GM23338 (cell line): ENCODE results near the gene COL26A1. TPM values are rescaled to one million over a fixed set of nuclear protein-coding genes. Genes with fewer than 3 reads are reported as not detected.

ENCODE experiments used
- ATAC-seq: fragments of 200-7000 bp; cut with Tn5 transposase; 3 replicates; pipeline ENCODE4 v1.9.1; 2020
- DNase-seq: peaks from one replicate; pipeline ENCODE4 v3.0.0-alpha.2; 2015; ENCODE audit warnings: low spot score
- H2AFZ ChIP-seq: fragments of 200-600 bp; sonication (generic); 2 replicates; pipeline ENCODE4 v1.8.0; 2016; ENCODE audit warnings: antibody characterized with exemption, mild to moderate bottlenecking, moderate library complexity
- H3F3A ChIP-seq: fragments of 200-600 bp; sonication (generic); replicated peaks from 2 replicates; pipeline ENCODE4 v1.8.0; 2017; ENCODE audit warnings: antibody characterized with exemption, mixed run types, low read depth
- H3K27ac ChIP-seq: fragments of 200-600 bp; sonication (generic); 2 replicates; pipeline ENCODE4 v1.6.1; 2016; ENCODE audit warnings: low read depth
- H3K27me3 ChIP-seq: fragments of 200-600 bp; sonication (generic); 2 replicates; pipeline ENCODE4 v1.8.0; 2016; ENCODE audit warnings: mild to moderate bottlenecking, mixed run types, moderate library complexity; ENCODE audit not compliant: insufficient read depth
- H3K36me3 ChIP-seq: fragments of 200-600 bp; sonication (generic); 2 replicates; pipeline ENCODE4 v1.8.0; 2016; ENCODE audit warnings: mild to moderate bottlenecking; ENCODE audit not compliant: insufficient read depth
- H3K4me1 ChIP-seq: fragments of 200-600 bp; sonication (generic); 2 replicates; pipeline ENCODE4 v1.8.0; 2016; ENCODE audit warnings: mild to moderate bottlenecking, moderate library complexity; ENCODE audit not compliant: insufficient read depth
- H3K4me2 ChIP-seq: fragments of 200-600 bp; sonication (generic); 2 replicates; pipeline ENCODE4 v1.7.1; 2017; ENCODE audit warnings: mixed run types
- H3K4me3 ChIP-seq: fragments of 200-600 bp; sonication (generic); 2 replicates; pipeline ENCODE4 v1.6.1; 2016; ENCODE audit warnings: mixed run types
- H3K79me2 ChIP-seq: fragments of 200-600 bp; sonication (generic); replicated peaks from 2 replicates; pipeline ENCODE4 v1.8.0; 2017; ENCODE audit warnings: mild to moderate bottlenecking; ENCODE audit not compliant: insufficient read depth
- H3K9me2 ChIP-seq: fragments of 200-600 bp; sonication (generic); 2 replicates; pipeline ENCODE4 v1.8.0; 2017; ENCODE audit not compliant: insufficient read depth
- H4K20me1 ChIP-seq: fragments of 200-600 bp; sonication (generic); replicated peaks from 2 replicates; pipeline ENCODE4 v1.8.0; 2017; ENCODE audit warnings: mild to moderate bottlenecking; ENCODE audit not compliant: insufficient read depth
- H3K27ac Mint-ChIP-seq: 2 replicates; pipeline ENCODE4 v1.8.0; 2020; ENCODE audit warnings: inconsistent platforms, mild to moderate bottlenecking, moderate library complexity, mixed read lengths
- H3K27me3 Mint-ChIP-seq: 3 replicates; pipeline ENCODE4 v1.8.0; 2022; ENCODE audit warnings: low read depth, mild to moderate bottlenecking, moderate library complexity, mixed read lengths, inconsistent platforms; ENCODE audit not compliant: insufficient read depth, poor library complexity
- H3K36me3 Mint-ChIP-seq: 3 replicates; pipeline ENCODE4 v1.8.0; 2021; ENCODE audit warnings: low read depth, mild to moderate bottlenecking, inconsistent platforms, moderate library complexity, mixed read lengths
- H3K4me1 Mint-ChIP-seq: 3 replicates; pipeline ENCODE4 v1.8.0; 2020; ENCODE audit warnings: mild to moderate bottlenecking, inconsistent platforms, mixed read lengths
- H3K4me3 Mint-ChIP-seq: 3 replicates; pipeline ENCODE4 v1.8.0; 2021; ENCODE audit warnings: moderate library complexity, mild to moderate bottlenecking, inconsistent platforms, mixed read lengths
- H3K9me3 Mint-ChIP-seq: 3 replicates; pipeline ENCODE4 v1.8.0; 2020; ENCODE audit warnings: moderate library complexity, mild to moderate bottlenecking, inconsistent platforms, mixed read lengths
- CREB1 ChIP-seq: fragments of 250-450 bp; sonication (Bioruptor Pico); IDR thresholded peaks from 2 replicates; pipeline ENCODE4 v1.5.0; 2020; ENCODE audit warnings: low read depth, mild to moderate bottlenecking, moderate library complexity
- EZH2 ChIP-seq: fragments of 200-600 bp; sonication (generic); IDR thresholded peaks from one replicate; pipeline ENCODE4 v1.8.0; 2017; ENCODE audit warnings: antibody characterized with exemption, mild to moderate bottlenecking, low read depth; ENCODE audit not compliant: unreplicated experiment
- EZH2phosphoT487 ChIP-seq: fragments of 200-600 bp; sonication (generic); IDR thresholded peaks from one replicate; pipeline ENCODE4 v1.8.1; 2018; ENCODE audit warnings: antibody characterized with exemption; ENCODE audit not compliant: unreplicated experiment
- JUNB ChIP-seq: IDR thresholded peaks from one replicate; pipeline ENCODE4 v1.6.1; 2016; ENCODE audit warnings: antibody characterized with exemption; ENCODE audit not compliant: unreplicated experiment
- NANOG ChIP-seq: IDR thresholded peaks from 2 replicates; pipeline ENCODE4 v1.6.1; 2016; ENCODE audit warnings: antibody characterized with exemption, borderline replicate concordance
- POLR2AphosphoS5 ChIP-seq: IDR thresholded peaks from 2 replicates; pipeline ENCODE4 v1.6.1; 2016; ENCODE audit warnings: antibody characterized with exemption, low read depth
- STAT1 ChIP-seq: IDR thresholded peaks from one replicate; pipeline ENCODE4 v1.6.1; 2016; ENCODE audit warnings: antibody characterized with exemption; ENCODE audit not compliant: unreplicated experiment
- ZNF114 ChIP-seq: fragments of 250-450 bp; sonication (Bioruptor Pico); IDR thresholded peaks from 2 replicates; pipeline ENCODE4 v1.5.0; 2020; ENCODE audit warnings: mild to moderate bottlenecking, moderate library complexity
- ZNF331 ChIP-seq: fragments of 250-450 bp; sonication (Bioruptor Pico); IDR thresholded peaks from 2 replicates; pipeline ENCODE4 v1.5.0; 2020; ENCODE audit warnings: low read depth, mild to moderate bottlenecking, moderate library complexity
- polyA plus RNA-seq: library from polyadenylated mRNA; unstranded; fragments of >200 nt; fragmentation: Nextera tagmentation; extraction: Ambion mirVana; gene quantifications from 2 replicates; pipeline ENCODE4 v1.2.1, GENCODE V29; 2016
- total RNA-seq: library from RNA; depleted of rRNA; stranded (reverse); fragments of >200 nt; shearing (Covaris generic); gene quantifications from 2 replicates; pipeline ENCODE4 v1.2.3, GENCODE V29; 2014
- TF ChIP-seq, protein P1 (sequence below): IDR thresholded peaks from 2 replicates; pipeline ENCODE4 v1.6.1; 2016; ENCODE audit warnings: antibody characterized with exemption
- TF ChIP-seq, protein P2 (sequence below): IDR thresholded peaks from one replicate; pipeline ENCODE4 v1.6.1; 2018; ENCODE audit warnings: antibody characterized with exemption; ENCODE audit not compliant: unreplicated experiment
- TF ChIP-seq, protein P3 (sequence below), 2 experiments: fragments of 200-600 bp in 1 of 2; sonication (generic) in 1 of 2; conservative IDR thresholded peaks; 2 replicates each; pipeline versions ENCODE4 v1.5.1 to v1.6.1; 2016 to 2017; ENCODE audit warnings: antibody characterized with exemption in 2 of 2, low read depth in 2 of 2, mild to moderate bottlenecking in 2 of 2, moderate library complexity in 1 of 2
- TF ChIP-seq, protein P4 (sequence below): fragments of 250-450 bp; sonication (Bioruptor Pico); IDR thresholded peaks from 2 replicates; pipeline ENCODE4 v1.5.0; 2020; ENCODE audit warnings: mild to moderate bottlenecking, moderate library complexity

The COL26A1 gene
- total and polyA plus RNA-seq, 2 experiments from 2014 or later: 17.8 to 55.0 TPM

DNA sequence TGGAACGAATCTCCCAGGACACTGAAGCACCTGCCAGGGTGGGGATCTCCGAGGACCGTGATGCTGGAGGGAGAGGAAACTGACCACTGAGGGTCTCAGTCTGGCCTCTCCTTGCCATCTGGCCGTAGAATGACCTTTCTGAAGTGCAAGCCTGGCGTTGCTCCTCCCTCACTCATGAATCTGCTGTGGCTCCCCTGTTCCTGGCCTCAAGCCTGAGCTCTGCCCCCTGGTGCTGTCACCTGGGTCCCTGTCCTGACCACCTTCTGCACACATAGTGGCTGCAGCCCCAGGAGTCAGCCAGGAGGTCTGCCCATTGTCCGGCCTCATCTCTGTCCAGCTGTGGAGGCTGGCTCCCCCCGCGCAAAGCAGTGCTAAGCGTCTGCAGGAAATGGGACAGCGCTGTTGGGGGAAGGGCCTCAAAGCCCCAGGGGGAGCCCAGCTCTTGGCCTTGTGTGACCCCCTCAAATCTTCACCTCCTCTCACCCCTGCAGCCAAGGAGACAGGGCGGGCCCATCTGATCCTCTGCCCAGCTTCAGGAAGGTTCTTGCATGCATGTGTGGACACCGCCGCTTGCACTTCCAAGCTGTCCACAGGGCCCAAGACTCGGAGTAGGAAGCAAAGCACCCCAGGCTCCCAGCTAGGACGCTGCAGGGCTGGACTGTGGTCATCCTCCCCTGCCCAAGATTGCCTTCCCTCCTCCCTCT lies 200.7 kb downstream of the COL26A1 start:
- H3K4me1 Mint-ChIP-seq: peaks cover 29% of the 10 kb centered on the region
- H3K27ac Mint-ChIP-seq: no peak overlapping the region
- Histone ChIP-seq H4K20me1 (no peaks in the 10 kb centered on the region; the same call in 1 of the 2 replicates), H3K4me2 (no peak overlapping the region), H3K27ac (no peak overlapping the region), H3F3A (peaks cover 6% of the 10 kb centered on the region; the same call in 1 of the 2 replicates), H3K36me3 (no peaks in the 10 kb centered on the region), H3K27me3 (no peaks in the 10 kb centered on the region), H3K4me1 (peaks cover 7% of the 10 kb centered on the region; the same call in 1 of the 2 replicates), H2AFZ (no peak overlapping the region; the same call in 1 of the 2 replicates), H3K9me2 (no peaks in the 10 kb centered on the region), H3K4me3 (no peak overlapping the region), H3K79me2 (no peaks in the 10 kb centered on the region)
- peak; percentile 6 for DNase-seq
- TF ChIP-seq POLR2AphosphoS5: no peak
- no peak for TF ChIP-seq NANOG
- TF ChIP-seq, protein P1, sequence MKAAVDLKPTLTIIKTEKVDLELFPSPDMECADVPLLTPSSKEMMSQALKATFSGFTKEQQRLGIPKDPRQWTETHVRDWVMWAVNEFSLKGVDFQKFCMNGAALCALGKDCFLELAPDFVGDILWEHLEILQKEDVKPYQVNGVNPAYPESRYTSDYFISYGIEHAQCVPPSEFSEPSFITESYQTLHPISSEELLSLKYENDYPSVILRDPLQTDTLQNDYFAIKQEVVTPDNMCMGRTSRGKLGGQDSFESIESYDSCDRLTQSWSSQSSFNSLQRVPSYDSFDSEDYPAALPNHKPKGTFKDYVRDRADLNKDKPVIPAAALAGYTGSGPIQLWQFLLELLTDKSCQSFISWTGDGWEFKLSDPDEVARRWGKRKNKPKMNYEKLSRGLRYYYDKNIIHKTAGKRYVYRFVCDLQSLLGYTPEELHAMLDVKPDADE: no peak
- TF ChIP-seq, protein P2, sequence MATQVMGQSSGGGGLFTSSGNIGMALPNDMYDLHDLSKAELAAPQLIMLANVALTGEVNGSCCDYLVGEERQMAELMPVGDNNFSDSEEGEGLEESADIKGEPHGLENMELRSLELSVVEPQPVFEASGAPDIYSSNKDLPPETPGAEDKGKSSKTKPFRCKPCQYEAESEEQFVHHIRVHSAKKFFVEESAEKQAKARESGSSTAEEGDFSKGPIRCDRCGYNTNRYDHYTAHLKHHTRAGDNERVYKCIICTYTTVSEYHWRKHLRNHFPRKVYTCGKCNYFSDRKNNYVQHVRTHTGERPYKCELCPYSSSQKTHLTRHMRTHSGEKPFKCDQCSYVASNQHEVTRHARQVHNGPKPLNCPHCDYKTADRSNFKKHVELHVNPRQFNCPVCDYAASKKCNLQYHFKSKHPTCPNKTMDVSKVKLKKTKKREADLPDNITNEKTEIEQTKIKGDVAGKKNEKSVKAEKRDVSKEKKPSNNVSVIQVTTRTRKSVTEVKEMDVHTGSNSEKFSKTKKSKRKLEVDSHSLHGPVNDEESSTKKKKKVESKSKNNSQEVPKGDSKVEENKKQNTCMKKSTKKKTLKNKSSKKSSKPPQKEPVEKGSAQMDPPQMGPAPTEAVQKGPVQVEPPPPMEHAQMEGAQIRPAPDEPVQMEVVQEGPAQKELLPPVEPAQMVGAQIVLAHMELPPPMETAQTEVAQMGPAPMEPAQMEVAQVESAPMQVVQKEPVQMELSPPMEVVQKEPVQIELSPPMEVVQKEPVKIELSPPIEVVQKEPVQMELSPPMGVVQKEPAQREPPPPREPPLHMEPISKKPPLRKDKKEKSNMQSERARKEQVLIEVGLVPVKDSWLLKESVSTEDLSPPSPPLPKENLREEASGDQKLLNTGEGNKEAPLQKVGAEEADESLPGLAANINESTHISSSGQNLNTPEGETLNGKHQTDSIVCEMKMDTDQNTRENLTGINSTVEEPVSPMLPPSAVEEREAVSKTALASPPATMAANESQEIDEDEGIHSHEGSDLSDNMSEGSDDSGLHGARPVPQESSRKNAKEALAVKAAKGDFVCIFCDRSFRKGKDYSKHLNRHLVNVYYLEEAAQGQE: no peak
- TF ChIP-seq, protein P3, sequence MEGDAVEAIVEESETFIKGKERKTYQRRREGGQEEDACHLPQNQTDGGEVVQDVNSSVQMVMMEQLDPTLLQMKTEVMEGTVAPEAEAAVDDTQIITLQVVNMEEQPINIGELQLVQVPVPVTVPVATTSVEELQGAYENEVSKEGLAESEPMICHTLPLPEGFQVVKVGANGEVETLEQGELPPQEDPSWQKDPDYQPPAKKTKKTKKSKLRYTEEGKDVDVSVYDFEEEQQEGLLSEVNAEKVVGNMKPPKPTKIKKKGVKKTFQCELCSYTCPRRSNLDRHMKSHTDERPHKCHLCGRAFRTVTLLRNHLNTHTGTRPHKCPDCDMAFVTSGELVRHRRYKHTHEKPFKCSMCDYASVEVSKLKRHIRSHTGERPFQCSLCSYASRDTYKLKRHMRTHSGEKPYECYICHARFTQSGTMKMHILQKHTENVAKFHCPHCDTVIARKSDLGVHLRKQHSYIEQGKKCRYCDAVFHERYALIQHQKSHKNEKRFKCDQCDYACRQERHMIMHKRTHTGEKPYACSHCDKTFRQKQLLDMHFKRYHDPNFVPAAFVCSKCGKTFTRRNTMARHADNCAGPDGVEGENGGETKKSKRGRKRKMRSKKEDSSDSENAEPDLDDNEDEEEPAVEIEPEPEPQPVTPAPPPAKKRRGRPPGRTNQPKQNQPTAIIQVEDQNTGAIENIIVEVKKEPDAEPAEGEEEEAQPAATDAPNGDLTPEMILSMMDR (conservative IDR thresholded peaks at IDR 0.05; ENCODE audit: low read depth in 2 of 2): no peak
- no peak for TF ChIP-seq ZNF114 (CRISPR knock-in tag)
- TF ChIP-seq ZNF331 (CRISPR knock-in tag): no peak
- TF ChIP-seq STAT1: no peak
- no peak for TF ChIP-seq EZH2
- TF ChIP-seq JUNB: no peak
- TF ChIP-seq, protein P4, sequence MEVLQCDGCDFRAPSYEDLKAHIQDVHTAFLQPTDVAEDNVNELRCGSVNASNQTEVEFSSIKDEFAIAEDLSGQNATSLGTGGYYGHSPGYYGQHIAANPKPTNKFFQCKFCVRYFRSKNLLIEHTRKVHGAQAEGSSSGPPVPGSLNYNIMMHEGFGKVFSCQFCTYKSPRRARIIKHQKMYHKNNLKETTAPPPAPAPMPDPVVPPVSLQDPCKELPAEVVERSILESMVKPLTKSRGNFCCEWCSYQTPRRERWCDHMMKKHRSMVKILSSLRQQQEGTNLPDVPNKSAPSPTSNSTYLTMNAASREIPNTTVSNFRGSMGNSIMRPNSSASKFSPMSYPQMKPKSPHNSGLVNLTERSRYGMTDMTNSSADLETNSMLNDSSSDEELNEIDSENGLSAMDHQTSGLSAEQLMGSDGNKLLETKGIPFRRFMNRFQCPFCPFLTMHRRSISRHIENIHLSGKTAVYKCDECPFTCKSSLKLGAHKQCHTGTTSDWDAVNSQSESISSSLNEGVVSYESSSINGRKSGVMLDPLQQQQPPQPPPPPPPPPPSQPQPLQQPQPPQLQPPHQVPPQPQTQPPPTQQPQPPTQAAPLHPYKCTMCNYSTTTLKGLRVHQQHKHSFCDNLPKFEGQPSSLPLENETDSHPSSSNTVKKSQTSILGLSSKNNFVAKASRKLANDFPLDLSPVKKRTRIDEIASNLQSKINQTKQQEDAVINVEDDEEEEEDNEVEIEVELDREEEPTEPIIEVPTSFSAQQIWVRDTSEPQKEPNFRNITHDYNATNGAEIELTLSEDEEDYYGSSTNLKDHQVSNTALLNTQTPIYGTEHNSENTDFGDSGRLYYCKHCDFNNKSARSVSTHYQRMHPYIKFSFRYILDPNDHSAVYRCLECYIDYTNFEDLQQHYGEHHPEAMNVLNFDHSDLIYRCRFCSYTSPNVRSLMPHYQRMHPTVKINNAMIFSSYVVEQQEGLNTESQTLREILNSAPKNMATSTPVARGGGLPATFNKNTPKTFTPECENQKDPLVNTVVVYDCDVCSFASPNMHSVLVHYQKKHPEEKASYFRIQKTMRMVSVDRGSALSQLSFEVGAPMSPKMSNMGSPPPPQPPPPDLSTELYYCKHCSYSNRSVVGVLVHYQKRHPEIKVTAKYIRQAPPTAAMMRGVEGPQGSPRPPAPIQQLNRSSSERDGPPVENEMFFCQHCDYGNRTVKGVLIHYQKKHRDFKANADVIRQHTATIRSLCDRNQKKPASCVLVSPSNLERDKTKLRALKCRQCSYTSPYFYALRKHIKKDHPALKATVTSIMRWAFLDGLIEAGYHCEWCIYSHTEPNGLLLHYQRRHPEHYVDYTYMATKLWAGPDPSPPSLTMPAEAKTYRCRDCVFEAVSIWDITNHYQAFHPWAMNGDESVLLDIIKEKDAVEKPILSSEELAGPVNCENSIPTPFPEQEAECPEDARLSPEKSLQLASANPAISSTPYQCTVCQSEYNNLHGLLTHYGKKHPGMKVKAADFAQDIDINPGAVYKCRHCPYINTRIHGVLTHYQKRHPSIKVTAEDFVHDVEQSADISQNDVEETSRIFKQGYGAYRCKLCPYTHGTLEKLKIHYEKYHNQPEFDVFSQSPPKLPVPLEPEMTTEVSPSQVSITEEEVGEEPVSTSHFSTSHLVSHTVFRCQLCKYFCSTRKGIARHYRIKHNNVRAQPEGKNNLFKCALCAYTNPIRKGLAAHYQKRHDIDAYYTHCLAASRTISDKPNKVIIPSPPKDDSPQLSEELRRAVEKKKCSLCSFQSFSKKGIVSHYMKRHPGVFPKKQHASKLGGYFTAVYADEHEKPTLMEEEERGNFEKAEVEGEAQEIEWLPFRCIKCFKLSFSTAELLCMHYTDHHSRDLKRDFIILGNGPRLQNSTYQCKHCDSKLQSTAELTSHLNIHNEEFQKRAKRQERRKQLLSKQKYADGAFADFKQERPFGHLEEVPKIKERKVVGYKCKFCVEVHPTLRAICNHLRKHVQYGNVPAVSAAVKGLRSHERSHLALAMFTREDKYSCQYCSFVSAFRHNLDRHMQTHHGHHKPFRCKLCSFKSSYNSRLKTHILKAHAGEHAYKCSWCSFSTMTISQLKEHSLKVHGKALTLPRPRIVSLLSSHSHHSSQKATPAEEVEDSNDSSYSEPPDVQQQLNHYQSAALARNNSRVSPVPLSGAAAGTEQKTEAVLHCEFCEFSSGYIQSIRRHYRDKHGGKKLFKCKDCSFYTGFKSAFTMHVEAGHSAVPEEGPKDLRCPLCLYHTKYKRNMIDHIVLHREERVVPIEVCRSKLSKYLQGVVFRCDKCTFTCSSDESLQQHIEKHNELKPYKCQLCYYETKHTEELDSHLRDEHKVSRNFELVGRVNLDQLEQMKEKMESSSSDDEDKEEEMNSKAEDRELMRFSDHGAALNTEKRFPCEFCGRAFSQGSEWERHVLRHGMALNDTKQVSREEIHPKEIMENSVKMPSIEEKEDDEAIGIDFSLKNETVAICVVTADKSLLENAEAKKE: no peak
- TF ChIP-seq CREB1 (CRISPR knock-in tag): no peak
- no peak for TF ChIP-seq EZH2phosphoT487
- peaks cover 7% of the 10 kb centered on the region; the same call in 2 of the 3 replicates for H3K9me3 Mint-ChIP-seq
- ATAC-seq: no peak
- no peak overlapping the region for H3K4me3 Mint-ChIP-seq
- peaks cover 21% of the 10 kb centered on the region for H3K27me3 Mint-ChIP-seq
- H3K36me3 Mint-ChIP-seq: no peaks in the 10 kb centered on the region; the same call in 2 of the 3 replicates
